Measurements from ENCODE around the gene REEP2. TPM values are rescaled to one million over a fixed set of nuclear protein-coding genes. Genes with fewer than 3 reads are reported as not detected.
"Not testable (repeated sequence)": the region's sequence is repeated elsewhere in the genome, so short reads cannot be mapped to it uniquely, and the experiment has no call there.

REEP2 gene
- total and polyA plus RNA-seq, 10 donors = 0.20 to 0.98 (median 0.47) TPM; not detected in 2

- 82 to 95% (median 84%) methylated on average over 2 of the region's 2 CpGs for WGBS, 5 donors
- H3K9me3 ChIP-seq = no peaks in the 10 kb centered on the region
- DNase-seq = no peak
- peaks cover 0 to 13% (median 0%) of the 10 kb centered on the region in 6 donors for H3K36me3 ChIP-seq
- TF ChIP-seq POLR2AphosphoS5 (IDR thresholded peaks at IDR 0.05) (no peak), CTCF (IDR thresholded peaks at IDR 0.05 in 8 of 11, conservative IDR thresholded peaks at IDR 0.05 in 3 of 11) (no peak), POLR2A (IDR thresholded peaks at IDR 0.05) (no peak)
- H3K4me1 ChIP-seq = peaks cover 3 to 26% (median 18%) of the 10 kb centered on the region in 6 donors
- intact Hi-C loops (cut with DNase I; ENCODE audit: low total_unique reads) = no loop called here
- H3K4me3 ChIP-seq = no peak overlapping the region
- H3K27me3 ChIP-seq (replicated peaks in 1 of 7) = peaks cover 0 to 15% (median 0%) of the 10 kb centered on the region in 7 donors
- no peak overlapping the region for H3K27ac ChIP-seq
Measured at GRCh38 chr5:138471052-138471361, 32.1 kb downstream of the REEP2 start.

- Histone ChIP-seq H3K36me3 (peaks cover 0 to 8% (median 0%) of the 10 kb centered on the region in 6 donors), H3K9me3 (no peaks in the 10 kb centered on the region), H3K4me1 (peaks cover 0 to 12% (median 5%) of the 10 kb centered on the region in 6 donors), H3K27ac (no peak overlapping the region), H3K27me3 (replicated peaks in 1 of 7) (peaks cover 0 to 8% (median 0%) of the 10 kb centered on the region in 7 donors), H3K4me3 (no peak overlapping the region)
- intact Hi-C loops (cut with DNase I; ENCODE audit: low total_unique reads) = no loop called here
- 57 to 68% (median 66%) methylated on average over 6 of the region's 6 CpGs for WGBS, 5 donors
- DNase-seq = no peak
- TF ChIP-seq POLR2A (IDR thresholded peaks at IDR 0.05) = no peak
- no peak for TF ChIP-seq POLR2AphosphoS5 (IDR thresholded peaks at IDR 0.05)
- no peak for TF ChIP-seq CTCF (IDR thresholded peaks at IDR 0.05 in 8 of 11, conservative IDR thresholded peaks at IDR 0.05 in 3 of 11)
Measured at GRCh38 chr5:138472353-138472752, 33.5 kb downstream of the REEP2 start.

- H3K27me3 ChIP-seq (replicated peaks in 1 of 7); DNase-seq; H3K27ac ChIP-seq; H3K36me3 ChIP-seq; H3K4me1 ChIP-seq; H3K4me3 ChIP-seq; intact Hi-C loops (cut with DNase I; ENCODE audit: low total_unique reads); H3K9me3 ChIP-seq: not testable (repeated sequence)
- 89 to 96% (median 93%) methylated on average over 5 of the region's 5 CpGs for WGBS, 5 donors
Measured at GRCh38 chr5:138473151-138473550, 34.3 kb downstream of the REEP2 start.

- WGBS, 5 donors = 87 to 94% (median 90%) methylated on average over 7 of the region's 7 CpGs
- intact Hi-C loops (cut with DNase I; ENCODE audit: low total_unique reads) = no loop called here
- H3K9me3 ChIP-seq = no peaks in the 10 kb centered on the region
- no peak for DNase-seq
- H3K27me3 ChIP-seq (replicated peaks in 1 of 7) = peaks cover 0 to 8% (median 0%) of the 10 kb centered on the region in 7 donors
- H3K27ac ChIP-seq = no peak overlapping the region
- H3K4me1 ChIP-seq = no peaks in the 10 kb centered on the region
- no peak for TF ChIP-seq POLR2AphosphoS5 (IDR thresholded peaks at IDR 0.05)
- TF ChIP-seq CTCF (IDR thresholded peaks at IDR 0.05 in 8 of 11, conservative IDR thresholded peaks at IDR 0.05 in 3 of 11) = no peak
- no peak for TF ChIP-seq POLR2A (IDR thresholded peaks at IDR 0.05)
- H3K36me3 ChIP-seq = no peaks in the 10 kb centered on the region
- H3K4me3 ChIP-seq = no peak overlapping the region
Measured at GRCh38 chr5:138476918-138477317, 38.1 kb downstream of the REEP2 start.

- H3K27me3 ChIP-seq (replicated peaks in 1 of 7) = no peaks in the 10 kb centered on the region
- H3K36me3 ChIP-seq = no peaks in the 10 kb centered on the region
- no peak overlapping the region for H3K4me3 ChIP-seq
- TF ChIP-seq CTCF (IDR thresholded peaks at IDR 0.05 in 8 of 11, conservative IDR thresholded peaks at IDR 0.05 in 3 of 11) (no peak), POLR2A (IDR thresholded peaks at IDR 0.05) (no peak), POLR2AphosphoS5 (IDR thresholded peaks at IDR 0.05) (no peak)
- H3K9me3 ChIP-seq = no peaks in the 10 kb centered on the region
- peaks cover 0 to 7% (median 0%) of the 10 kb centered on the region in 6 donors for H3K4me1 ChIP-seq
- 48 to 70% (median 62%) methylated on average over 4 of the region's 4 CpGs for WGBS, 5 donors
- intact Hi-C loops (cut with DNase I; ENCODE audit: low total_unique reads) = no loop called here
- DNase-seq = no peak
- no peak overlapping the region for H3K27ac ChIP-seq
Measured at GRCh38 chr5:138482638-138483037, 43.8 kb downstream of the REEP2 start.

All from spleen (tissue), 11 donors.